GM23248 (cell line): ENCODE measurements around the gene RCAN2. TPM values are rescaled to one million over a fixed set of nuclear protein-coding genes. Genes with fewer than 3 reads are reported as not detected.

ENCODE experiments used
- DNase-seq: peaks from one replicate; pipeline ENCODE4 v3.0.0-alpha.2; 2015
- H2AFZ ChIP-seq: fragments of 200-600 bp; sonication (generic); 2 replicates; pipeline ENCODE4 v1.6.1; 2016; ENCODE audit warnings: antibody characterized with exemption
- H3F3A ChIP-seq: fragments of 200-600 bp; sonication (generic); 2 replicates; pipeline ENCODE4 v1.6.1; 2016; ENCODE audit warnings: mild to moderate bottlenecking, antibody characterized with exemption, mixed run types; ENCODE audit not compliant: insufficient read depth
- H3K27ac ChIP-seq: fragments of 200-600 bp; sonication (generic); 2 replicates; pipeline ENCODE4 v1.5.1; 2016; ENCODE audit warnings: mild to moderate bottlenecking
- H3K27me3 ChIP-seq: fragments of 200-600 bp; sonication (generic); replicated peaks from 2 replicates; pipeline ENCODE4 v1.6.1; 2016; ENCODE audit warnings: mild to moderate bottlenecking; ENCODE audit not compliant: insufficient read depth
- H3K36me3 ChIP-seq: fragments of 200-600 bp; sonication (generic); 2 replicates; pipeline ENCODE4 v1.6.1; 2016; ENCODE audit warnings: low read depth, mild to moderate bottlenecking
- H3K4me1 ChIP-seq: fragments of 200-600 bp; sonication (generic); 2 replicates; pipeline ENCODE4 v1.6.1; 2016; ENCODE audit warnings: mild to moderate bottlenecking; ENCODE audit not compliant: insufficient read depth
- H3K4me2 ChIP-seq: fragments of 200-600 bp; sonication (generic); one replicate; pipeline ENCODE4 v1.6.1; 2016; ENCODE audit warnings: mild to moderate bottlenecking; ENCODE audit not compliant: unreplicated experiment
- H3K4me3 ChIP-seq: fragments of 200-600 bp; sonication (generic); 2 replicates; pipeline ENCODE4 v1.5.1; 2016; ENCODE audit warnings: mild to moderate bottlenecking
- H3K79me2 ChIP-seq: fragments of 200-600 bp; sonication (generic); 2 replicates; pipeline ENCODE4 v1.6.1; 2016; ENCODE audit warnings: mild to moderate bottlenecking; ENCODE audit not compliant: insufficient read depth
- H3K9ac ChIP-seq: fragments of 200-600 bp; sonication (generic); 2 replicates; pipeline ENCODE4 v1.6.1; 2016; ENCODE audit warnings: mild to moderate bottlenecking
- H3K9me2 ChIP-seq: fragments of 200-600 bp; sonication (generic); 2 replicates; pipeline ENCODE4 v1.6.1; 2016; ENCODE audit warnings: mixed run types, mild to moderate bottlenecking, moderate library complexity; ENCODE audit not compliant: insufficient read depth
- H3K9me3 ChIP-seq: fragments of 200-600 bp; sonication (generic); one replicate; pipeline ENCODE4 v1.6.1; 2017; ENCODE audit warnings: low read depth
- H4K20me1 ChIP-seq: fragments of 200-600 bp; sonication (generic); 2 replicates; pipeline ENCODE4 v1.6.0; 2016; ENCODE audit not compliant: insufficient read depth
- EZH2 ChIP-seq: fragments of 200-600 bp; sonication (generic); IDR thresholded peaks from 2 replicates; pipeline ENCODE4 v1.6.1; 2018; ENCODE audit warnings: antibody characterized with exemption, mild to moderate bottlenecking; ENCODE audit not compliant: insufficient read depth, poor library complexity, severe bottlenecking
- EZH2phosphoT487 ChIP-seq: fragments of 200-600 bp; sonication (generic); IDR thresholded peaks from 2 replicates; pipeline ENCODE4 v1.6.1; 2018; ENCODE audit warnings: antibody characterized with exemption, moderate library complexity, mild to moderate bottlenecking, low read depth; ENCODE audit not compliant: insufficient read depth
- WGBS, 2 experiments: methylation state at CpG; one replicate each; pipeline ENCODE4 v1.1.6; 2015 to 2017; ENCODE audit warnings: low lambda C conversion rate in 2 of 2, low coverage in 1 of 2; ENCODE audit errors: missing lambda C conversion rate in 2 of 2; 5-methylcytosine and 5-hydroxymethylcytosine counted together
- in situ Hi-C: fragments of 300-500 bp; cut with MboI; formaldehyde crosslinking; loops from 2 replicates; pipeline ENCODE4 v1.15.0; 2020
- polyA plus RNA-seq: library from polyadenylated mRNA; unstranded; fragments of >200 nt; fragmentation: Nextera tagmentation; extraction: Ambion mirVana; gene quantifications from 2 replicates; pipeline ENCODE4 v1.2.1, GENCODE V29; 2016
- total RNA-seq: library from RNA; depleted of rRNA; stranded (reverse); fragments of >200 nt; shearing (Covaris generic); gene quantifications from 2 replicates; pipeline ENCODE4 v1.2.3, GENCODE V29; 2014

Gene RCAN2
- total and polyA plus RNA-seq, 2 experiments from 2014 or later = 6.5 to 8.8 TPM

GRCh38 chr6:46420921-46421638 lies 70.2 kb downstream of the RCAN2 start:
- H3K4me2 ChIP-seq = no peak overlapping the region
- no peak overlapping the region for H3K9ac ChIP-seq
- peak; percentile 58 for DNase-seq
- no peaks in the 10 kb centered on the region for H3K79me2 ChIP-seq
- WGBS, 2 experiments = 32 to 37% methylated on average over 3 of the region's 3 CpGs
- H2AFZ ChIP-seq = no peak overlapping the region
- peaks cover 18% of the 10 kb centered on the region for H3K4me1 ChIP-seq
- 0 out of 2 replicates have a peak, but pooled peaks cover 7% of the 10 kb centered on the region for H3F3A ChIP-seq
- 0 out of 2 replicates have a peak overlapping the region, but pooled peaks have one; percentile 6 for H3K27ac ChIP-seq
- H3K27me3 ChIP-seq = no peaks in the 10 kb centered on the region
- no peaks in the 10 kb centered on the region for H4K20me1 ChIP-seq
- no peaks in the 10 kb centered on the region for H3K9me3 ChIP-seq
- no peaks in the 10 kb centered on the region for H3K9me2 ChIP-seq
- in situ Hi-C loops = loop anchor here (10.0 to 25.0 kb wide), 3 partner anchors 194 to 366 kb away; partner anchors contain the start of gene MEP1A
- no peak for TF ChIP-seq EZH2phosphoT487
- no peak for TF ChIP-seq EZH2
- no peak overlapping the region for H3K4me3 ChIP-seq
- no peaks in the 10 kb centered on the region for H3K36me3 ChIP-seq

DNA sequence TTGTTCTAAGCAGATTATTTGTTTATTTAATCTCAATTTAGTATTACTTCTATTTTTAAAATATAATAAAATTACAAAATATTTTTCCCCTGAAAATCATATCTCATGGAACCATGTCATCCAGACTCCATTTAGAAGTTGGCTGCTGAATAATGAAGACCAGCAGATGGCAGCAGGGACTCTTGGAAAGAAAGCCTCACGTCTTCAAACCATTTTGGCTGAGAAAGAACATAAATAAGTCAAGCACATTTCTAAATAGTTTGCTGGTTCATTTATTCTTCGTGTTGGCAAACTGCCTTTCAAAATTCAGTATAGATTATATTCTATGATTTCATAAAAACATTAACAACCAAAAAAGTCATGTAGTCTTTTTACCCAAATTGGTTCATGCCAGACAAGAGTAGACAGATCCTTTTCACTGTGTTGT lies 71.7 kb downstream of the RCAN2 start:
- H3K9ac ChIP-seq = no peak overlapping the region

DNA sequence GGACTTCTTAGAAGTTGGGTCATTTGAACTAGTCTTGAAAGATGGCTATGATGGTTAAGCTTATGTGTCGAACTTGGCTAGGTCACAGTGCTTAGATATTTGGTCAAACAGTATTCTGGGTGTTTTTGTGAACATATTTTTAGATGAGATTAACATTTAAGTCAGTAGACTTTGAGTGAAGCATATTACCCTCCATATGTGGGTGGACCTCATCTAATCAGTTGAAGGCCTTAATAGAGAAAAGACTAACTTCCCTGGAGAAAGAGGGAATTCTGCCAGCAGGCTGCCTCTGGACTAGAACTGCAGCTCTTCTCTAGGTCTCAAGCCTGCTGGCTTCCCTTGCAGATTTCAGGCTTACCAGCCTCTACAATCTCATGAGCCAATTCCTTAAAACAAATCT lies 76.9 kb downstream of the RCAN2 start:
- in situ Hi-C loops = loop anchor here (25.0 kb wide), 2 partner anchors 327 to 373 kb away; partner anchors contain the start of gene MEP1A
- Histone ChIP-seq H2AFZ (no peak overlapping the region), H3K4me1 (0 out of 2 replicates have a peak, but pooled peaks cover 6% of the 10 kb centered on the region), H4K20me1 (no peaks in the 10 kb centered on the region), H3F3A (no peaks in the 10 kb centered on the region), H3K9ac (no peak overlapping the region), H3K4me3 (no peak overlapping the region), H3K9me3 (no peaks in the 10 kb centered on the region), H3K36me3 (no peaks in the 10 kb centered on the region), H3K4me2 (no peak overlapping the region), H3K27me3 (no peaks in the 10 kb centered on the region), H3K9me2 (no peaks in the 10 kb centered on the region), H3K79me2 (no peaks in the 10 kb centered on the region), H3K27ac (no peak overlapping the region)
- TF ChIP-seq EZH2phosphoT487 = no peak
- WGBS, 2 experiments = 43 to 50% methylated on average over 1 of the region's 1 CpG
- no peak for DNase-seq

More for the DNA sequence above, 71.7 kb downstream of the RCAN2 start:
- Histone ChIP-seq H3K27ac (no peak overlapping the region), H3K79me2 (no peaks in the 10 kb centered on the region), H3K9me3 (no peaks in the 10 kb centered on the region), H4K20me1 (no peaks in the 10 kb centered on the region), H3K27me3 (no peaks in the 10 kb centered on the region), H3K4me1 (peaks cover 18% of the 10 kb centered on the region), H3K36me3 (no peaks in the 10 kb centered on the region), H2AFZ (no peak overlapping the region), H3K4me2 (no peak overlapping the region), H3K9me2 (no peaks in the 10 kb centered on the region), H3K4me3 (no peak overlapping the region), H3F3A (0 out of 2 replicates have a peak, but pooled peaks cover 7% of the 10 kb centered on the region)
- in situ Hi-C loops = loop anchor here (10.0 to 25.0 kb wide), 3 partner anchors 195 to 368 kb away; partner anchors contain the start of gene MEP1A
- peak; percentile 86 for DNase-seq
- no peak for TF ChIP-seq EZH2
- TF ChIP-seq EZH2phosphoT487 = no peak
- whole genome bisulfite sequencing, 2 experiments = 0 to 1% methylated on average over 2 of the region's 2 CpGs

- no peaks in the 10 kb centered on the region for H3F3A ChIP-seq
- DNase-seq = no peak
- H3K4me1 ChIP-seq = 0 out of 2 replicates have a peak, but pooled peaks cover 6% of the 10 kb centered on the region
- H3K9me2 ChIP-seq = no peaks in the 10 kb centered on the region
- H3K79me2 ChIP-seq = no peaks in the 10 kb centered on the region
- no peaks in the 10 kb centered on the region for H4K20me1 ChIP-seq
- H3K4me2 ChIP-seq = no peak overlapping the region
- H3K9ac ChIP-seq = no peak overlapping the region
- H2AFZ ChIP-seq = no peak overlapping the region
- no peak overlapping the region for H3K4me3 ChIP-seq
- no peak for TF ChIP-seq EZH2phosphoT487
- TF ChIP-seq EZH2 = no peak
- H3K36me3 ChIP-seq = no peaks in the 10 kb centered on the region
- H3K27me3 ChIP-seq = no peaks in the 10 kb centered on the region
- H3K9me3 ChIP-seq = no peaks in the 10 kb centered on the region
- in situ Hi-C loops = loop anchor here (25.0 kb wide), 2 partner anchors 325 to 375 kb away; partner anchors contain the start of gene MEP1A
- no peak overlapping the region for H3K27ac ChIP-seq
- WGBS, 2 experiments = 76 to 80% methylated on average over 2 of the region's 2 CpGs
Observed at GRCh38 chr6:46412662-46413061, 78.6 kb downstream of the RCAN2 start.
